PC-3 (cell line): ENCODE data around the gene PPCDC. TPM values are rescaled to one million over a fixed set of nuclear protein-coding genes. Genes with fewer than 3 reads are reported as not detected.

Experiments used
- ATAC-seq: fragments of 200-7000 bp; cut with Tn5 transposase; 2 replicates; pipeline ENCODE4 v1.9.1; 2020; ENCODE audit warnings: mild to moderate bottlenecking, moderate library complexity
- BruUV-seq: library from RNA; stranded (reverse); fragments of 400-500 nt; replicated peaks from 2 replicates; lab custom pipeline; 2021; lab: Mats Ljungman, UMichigan
- CTCF ChIA-PET: fragments of 300-600 bp; sonication (Branson Sonifier 250); formaldehyde crosslinking; loops from one replicate; lab custom pipeline; 2022; ENCODE audit warnings: antibody characterized with exemption; lab: Charles Lee
- POLR2A ChIA-PET: fragments of 300-600 bp; sonication (Branson Sonifier 250); formaldehyde crosslinking; loops from one replicate; lab custom pipeline; 2022; ENCODE audit warnings: antibody characterized with exemption; ENCODE audit not compliant: unreplicated experiment; lab: Charles Lee
- DNase-seq: peaks from one replicate; pipeline ENCODE4 v3.0.0-alpha.2; 2015
- H2AFZ ChIP-seq: fragments of 300-600 bp; sonication (generic); 2 replicates; pipeline ENCODE4 v1.6.0; 2016; ENCODE audit warnings: antibody characterized with exemption, low read length
- H3F3A ChIP-seq: fragments of 300-600 bp; sonication (generic); one replicate; pipeline ENCODE4 v1.6.0; 2017; ENCODE audit warnings: antibody characterized with exemption, low read length, control low read depth, mild to moderate bottlenecking; ENCODE audit not compliant: unreplicated experiment
- H3K27ac ChIP-seq: fragments of 300-600 bp; sonication (generic); 2 replicates; pipeline ENCODE4 v1.5.1; 2016; ENCODE audit warnings: mild to moderate bottlenecking, low read length
- H3K27me3 ChIP-seq: fragments of 300-600 bp; sonication (generic); 2 replicates; pipeline ENCODE4 v1.6.1; 2016; ENCODE audit warnings: low read length, mixed read lengths
- H3K36me3 ChIP-seq: fragments of 300-600 bp; sonication (generic); 2 replicates; pipeline ENCODE4 v1.6.1; 2016; ENCODE audit warnings: low read depth, mixed run types, low read length, mixed read lengths
- H3K4me1 ChIP-seq: fragments of 300-600 bp; sonication (generic); 2 replicates; pipeline ENCODE4 v1.5.1; 2016; ENCODE audit warnings: low read length; ENCODE audit not compliant: insufficient read depth
- H3K4me2 ChIP-seq: fragments of 300-600 bp; sonication (generic); 2 replicates; pipeline ENCODE4 v1.6.0; 2016; ENCODE audit warnings: low read length
- H3K4me3 ChIP-seq: fragments of 300-600 bp; sonication (generic); 2 replicates; pipeline ENCODE4 v1.5.1; 2016; ENCODE audit warnings: mild to moderate bottlenecking, low read length, mixed read lengths
- H3K79me2 ChIP-seq: fragments of 300-600 bp; sonication (generic); 2 replicates; pipeline ENCODE4 v1.6.1; 2017; ENCODE audit warnings: low read length, mixed read lengths
- H3K9ac ChIP-seq: fragments of 300-600 bp; sonication (generic); 2 replicates; pipeline ENCODE4 v1.6.0; 2016; ENCODE audit warnings: mild to moderate bottlenecking, low read length
- H3K9me2 ChIP-seq: fragments of 300-600 bp; sonication (generic); replicated peaks from 2 replicates; pipeline ENCODE4 v1.6.1; 2016; ENCODE audit warnings: mixed run types, low read length, mixed read lengths
- H3K9me3 ChIP-seq: fragments of 300-600 bp; sonication (generic); 2 replicates; pipeline ENCODE4 v1.6.1; 2016; ENCODE audit warnings: low read length, mixed read lengths
- H4K20me1 ChIP-seq: fragments of 300-600 bp; sonication (generic); 2 replicates; pipeline ENCODE4 v1.6.1; 2016; ENCODE audit warnings: low read length, mixed read lengths
- EZH2 ChIP-seq: fragments of 300-600 bp; sonication (generic); IDR thresholded peaks from one replicate; pipeline ENCODE4 v1.6.1; 2017; ENCODE audit warnings: antibody characterized with exemption, mild to moderate bottlenecking, low read length; ENCODE audit not compliant: unreplicated experiment
- EZH2phosphoT487 ChIP-seq: fragments of 300-600 bp; sonication (generic); IDR thresholded peaks from 2 replicates; pipeline ENCODE4 v1.6.1; 2018; ENCODE audit warnings: mild to moderate bottlenecking, antibody characterized with exemption, low read length, borderline replicate concordance
- intact Hi-C: fragments of 100-400 bp; cut with micrococcal nuclease; formaldehyde crosslinking; loops from 2 replicates; pipeline ENCODE4 v1.9.0; 2023
- total RNA-seq: library from RNA; depleted of rRNA; stranded (reverse); fragments of >200 nt; gene quantifications from 2 replicates; pipeline ENCODE4 v1.2.3, GENCODE V29; 2014
- TF ChIP-seq, protein P1 (sequence below): fragments of 300-600 bp; sonication (generic); conservative IDR thresholded peaks from 2 replicates; pipeline ENCODE4 v1.5.1; 2017; ENCODE audit warnings: antibody characterized with exemption, low read depth, mild to moderate bottlenecking, low read length

PPCDC gene
- total RNA-seq, 1 experiment from 2014 or later: 31.5 TPM

DNA sequence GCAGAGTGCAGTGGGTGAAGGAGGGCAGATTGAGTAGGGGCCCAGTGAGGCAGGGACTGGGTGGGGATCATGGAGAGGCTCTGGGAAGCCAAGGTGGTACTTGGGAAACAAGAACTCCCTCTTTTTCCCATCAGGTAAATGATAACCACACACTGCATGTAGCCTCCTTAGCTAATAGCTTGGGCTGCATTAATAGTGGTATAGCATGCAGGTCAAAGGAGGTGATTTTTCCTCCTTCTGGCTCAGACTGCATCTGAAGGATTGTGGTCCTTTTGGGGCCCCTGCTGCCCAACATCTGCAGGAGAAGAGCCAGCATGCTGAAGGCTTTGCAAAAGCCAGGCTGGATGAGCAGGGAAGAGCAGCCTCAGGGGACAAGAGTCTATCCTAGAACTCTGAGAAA is 45.4 kb downstream of the PPCDC start:
- ATAC-seq: no peak
- Histone ChIP-seq H3K4me2 (no peak overlapping the region), H3K27me3 (no peaks in the 10 kb centered on the region), H3K27ac (no peak overlapping the region), H3K36me3 (no peaks in the 10 kb centered on the region), H3K9ac (no peak overlapping the region), H3K4me3 (no peak overlapping the region), H2AFZ (no peak overlapping the region), H3K79me2 (no peaks in the 10 kb centered on the region), H4K20me1 (no peaks in the 10 kb centered on the region), H3K4me1 (peaks cover 27% of the 10 kb centered on the region), H3K9me3 (no peaks in the 10 kb centered on the region), H3F3A (peaks cover 3% of the 10 kb centered on the region), H3K9me2 (no peaks in the 10 kb centered on the region)
- POLR2A ChIA-PET: no interaction called here
- TF ChIP-seq EZH2phosphoT487: no peak
- TF ChIP-seq, protein P1, sequence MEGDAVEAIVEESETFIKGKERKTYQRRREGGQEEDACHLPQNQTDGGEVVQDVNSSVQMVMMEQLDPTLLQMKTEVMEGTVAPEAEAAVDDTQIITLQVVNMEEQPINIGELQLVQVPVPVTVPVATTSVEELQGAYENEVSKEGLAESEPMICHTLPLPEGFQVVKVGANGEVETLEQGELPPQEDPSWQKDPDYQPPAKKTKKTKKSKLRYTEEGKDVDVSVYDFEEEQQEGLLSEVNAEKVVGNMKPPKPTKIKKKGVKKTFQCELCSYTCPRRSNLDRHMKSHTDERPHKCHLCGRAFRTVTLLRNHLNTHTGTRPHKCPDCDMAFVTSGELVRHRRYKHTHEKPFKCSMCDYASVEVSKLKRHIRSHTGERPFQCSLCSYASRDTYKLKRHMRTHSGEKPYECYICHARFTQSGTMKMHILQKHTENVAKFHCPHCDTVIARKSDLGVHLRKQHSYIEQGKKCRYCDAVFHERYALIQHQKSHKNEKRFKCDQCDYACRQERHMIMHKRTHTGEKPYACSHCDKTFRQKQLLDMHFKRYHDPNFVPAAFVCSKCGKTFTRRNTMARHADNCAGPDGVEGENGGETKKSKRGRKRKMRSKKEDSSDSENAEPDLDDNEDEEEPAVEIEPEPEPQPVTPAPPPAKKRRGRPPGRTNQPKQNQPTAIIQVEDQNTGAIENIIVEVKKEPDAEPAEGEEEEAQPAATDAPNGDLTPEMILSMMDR: no peak
- no peak for TF ChIP-seq EZH2
- BruUV-seq: no TSS peak
- intact Hi-C loops: no loop called here
- DNase-seq: no peak
- CTCF ChIA-PET: no interaction called here

DNA sequence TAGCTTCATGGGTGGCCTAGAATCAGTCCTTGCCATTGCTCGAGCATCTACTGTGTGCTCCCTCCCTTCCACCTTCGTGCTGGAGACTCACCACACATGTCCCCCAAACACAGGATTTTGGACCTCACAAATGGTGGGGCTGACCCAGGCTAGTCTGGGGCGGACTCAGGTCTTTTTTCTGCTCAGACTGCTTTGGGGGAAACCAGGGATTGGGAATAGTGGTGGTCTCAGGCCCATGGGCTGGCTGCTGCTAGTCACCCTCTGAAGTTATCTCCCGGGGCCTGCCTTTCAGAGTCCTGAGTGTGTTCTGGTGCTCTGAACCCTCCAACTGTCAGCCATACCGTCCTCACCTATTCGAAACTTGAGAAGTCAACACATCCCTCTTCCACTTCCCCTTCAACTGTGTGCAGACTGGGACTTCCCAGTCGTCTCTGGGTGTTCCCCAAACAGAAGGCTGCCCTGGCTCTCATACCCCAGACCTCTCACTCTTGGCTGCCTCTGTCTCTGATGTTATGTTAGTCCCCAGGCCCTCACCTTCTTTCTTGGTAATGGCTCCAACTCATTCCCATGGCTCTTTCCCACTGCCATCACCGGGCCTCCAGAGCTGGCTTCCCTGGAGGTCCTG is 46.0 kb downstream of the PPCDC start:
- no peaks in the 10 kb centered on the region for H3K79me2 ChIP-seq
- no peak overlapping the region for H2AFZ ChIP-seq
- no peaks in the 10 kb centered on the region for H4K20me1 ChIP-seq
- no peaks in the 10 kb centered on the region for H3K27me3 ChIP-seq
- no peaks in the 10 kb centered on the region for H3K36me3 ChIP-seq
- ChIA-PET CTCF (no interaction called here), POLR2A (no interaction called here)
- no peak overlapping the region for H3K4me2 ChIP-seq
- no peaks in the 10 kb centered on the region for H3K9me3 ChIP-seq
- no peak overlapping the region for H3K27ac ChIP-seq
- intact Hi-C loops: no loop called here
- BruUV-seq: no TSS peak
- no peak for DNase-seq
- ATAC-seq: no peak
- TF ChIP-seq, protein P1: no peak
- TF ChIP-seq EZH2 (no peak), EZH2phosphoT487 (no peak)
- H3K9me2 ChIP-seq: no peaks in the 10 kb centered on the region
- H3K4me3 ChIP-seq: no peak overlapping the region
- no peak overlapping the region for H3K9ac ChIP-seq
- H3F3A ChIP-seq: peaks cover 3% of the 10 kb centered on the region
- peaks cover 27% of the 10 kb centered on the region for H3K4me1 ChIP-seq

DNA sequence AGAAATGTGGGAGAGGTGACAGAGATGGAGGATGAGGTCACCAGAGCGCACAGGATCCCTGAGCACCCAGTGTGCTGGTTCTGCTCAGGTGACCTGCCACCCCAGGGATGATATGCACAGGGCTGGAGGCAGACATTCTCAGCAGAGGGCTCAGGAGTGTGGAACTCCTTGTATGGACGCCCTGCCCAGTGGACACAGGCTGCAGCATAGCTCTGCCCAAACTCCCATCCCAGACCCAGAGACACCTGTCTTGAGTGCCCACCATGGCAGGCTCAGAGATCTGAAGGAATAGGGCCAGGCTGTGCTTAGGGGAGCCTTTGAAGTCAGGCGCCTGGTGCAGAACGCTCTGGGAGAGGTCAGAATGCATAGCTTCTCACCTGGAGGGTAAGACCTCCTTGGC is 47.3 kb downstream of the PPCDC start:
- H3F3A ChIP-seq: peaks cover 3% of the 10 kb centered on the region
- TF ChIP-seq EZH2phosphoT487 (no peak), EZH2 (no peak)
- TF ChIP-seq, protein P1: no peak
- ATAC-seq: no peak
- intact Hi-C loops: no loop called here
- BruUV-seq: no TSS peak
- no peak overlapping the region for H2AFZ ChIP-seq
- CTCF ChIA-PET: no interaction called here
- POLR2A ChIA-PET: no interaction called here
- DNase-seq: no peak
- H3K27ac ChIP-seq: no peak overlapping the region
- H3K4me3 ChIP-seq: no peak overlapping the region
- peaks cover 21% of the 10 kb centered on the region for H3K4me1 ChIP-seq
- H3K9me2 ChIP-seq: no peaks in the 10 kb centered on the region
- no peak overlapping the region for H3K4me2 ChIP-seq
- H3K9me3 ChIP-seq: peaks cover 3% of the 10 kb centered on the region; the same call in 1 of the 2 replicates
- no peak overlapping the region for H3K9ac ChIP-seq
- H3K27me3 ChIP-seq: no peaks in the 10 kb centered on the region
- no peaks in the 10 kb centered on the region for H4K20me1 ChIP-seq
- peaks cover 3% of the 10 kb centered on the region; the same call in 1 of the 2 replicates for H3K36me3 ChIP-seq
- no peaks in the 10 kb centered on the region for H3K79me2 ChIP-seq
